Glutamatergic neuron (in vitro differentiated cells): Measurements from ENCODE around the gene TMBIM1. TPM values are rescaled to one million over a fixed set of nuclear protein-coding genes. Genes with fewer than 3 reads are reported as not detected.

ENCODE experiments used
- DNase-seq: peaks from one replicate; pipeline ENCODE4 v3.0.0; 2022
- H3K27ac Mint-ChIP-seq: one replicate; pipeline ENCODE4 v1.8.0; 2020; ENCODE audit warnings: mild to moderate bottlenecking, mixed read lengths, inconsistent platforms; ENCODE audit not compliant: unreplicated experiment
- H3K27me3 Mint-ChIP-seq: one replicate; pipeline ENCODE4 v1.8.0; 2020; ENCODE audit warnings: mild to moderate bottlenecking, moderate library complexity, mixed read lengths, inconsistent platforms; ENCODE audit not compliant: unreplicated experiment
- H3K36me3 Mint-ChIP-seq: one replicate; pipeline ENCODE4 v1.8.0; 2020; ENCODE audit warnings: mild to moderate bottlenecking, mixed read lengths, inconsistent platforms; ENCODE audit not compliant: unreplicated experiment
- H3K4me1 Mint-ChIP-seq: one replicate; pipeline ENCODE4 v1.8.0; 2020; ENCODE audit warnings: mild to moderate bottlenecking, low read depth, mixed read lengths, inconsistent platforms; ENCODE audit not compliant: unreplicated experiment
- H3K4me3 Mint-ChIP-seq: one replicate; pipeline ENCODE4 v1.8.0; 2020; ENCODE audit warnings: mild to moderate bottlenecking, mixed read lengths, inconsistent platforms; ENCODE audit not compliant: unreplicated experiment
- H3K9me3 Mint-ChIP-seq: one replicate; pipeline ENCODE4 v1.8.0; 2020; ENCODE audit warnings: mild to moderate bottlenecking, moderate library complexity, mixed read lengths, inconsistent platforms; ENCODE audit not compliant: unreplicated experiment
- total RNA-seq: library from RNA; stranded (reverse); fragmentation: NEBNext Ultra II Directional; extraction: Animal tissue kit (Norgen Biotek cat#: 25700); gene quantifications from one replicate; pipeline ENCODE4 v1.2.1, GENCODE V29; 2021; ENCODE audit not compliant: unreplicated experiment
- TF ChIP-seq, protein P1 (sequence below): fragments of 200-600 bp; sonication (generic); IDR thresholded peaks from one replicate; pipeline ENCODE4 v1.5.0; 2021; ENCODE audit not compliant: partially characterized antibody, unreplicated experiment

TMBIM1 gene
- total RNA-seq, 1 donor from 2014 or later, result 1.8 TPM

DNA sequence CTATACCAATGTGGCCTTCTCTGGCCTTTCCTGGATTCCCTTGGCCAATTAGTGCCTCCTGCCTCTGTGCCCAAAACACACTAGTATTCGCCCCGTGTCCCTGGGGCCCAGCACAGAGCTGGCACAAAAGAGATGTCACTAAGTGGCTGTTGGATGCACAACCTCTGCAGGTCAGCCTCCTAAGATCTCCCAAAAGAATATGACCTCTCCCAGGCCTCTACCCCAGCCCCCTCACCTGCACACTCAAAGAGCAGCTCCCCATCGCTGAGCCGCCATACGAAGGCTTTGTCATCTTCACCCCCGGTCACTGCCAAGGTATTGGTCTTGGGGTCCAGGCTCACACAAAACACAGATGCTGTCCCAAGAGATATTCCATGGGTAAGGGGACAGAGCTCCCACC, 25.0 kb downstream of the TMBIM1 start:
- Mint-ChIP-seq H3K4me1 (peaks cover 10% of the 10 kb centered on the region), H3K27me3 (peaks cover 7% of the 10 kb centered on the region), H3K36me3 (peaks cover 4% of the 10 kb centered on the region), H3K9me3 (peaks cover 2% of the 10 kb centered on the region), H3K4me3 (no peak overlapping the region), H3K27ac (peak overlapping the region; percentile 22)
- no peak for DNase-seq
- TF ChIP-seq, protein P1, sequence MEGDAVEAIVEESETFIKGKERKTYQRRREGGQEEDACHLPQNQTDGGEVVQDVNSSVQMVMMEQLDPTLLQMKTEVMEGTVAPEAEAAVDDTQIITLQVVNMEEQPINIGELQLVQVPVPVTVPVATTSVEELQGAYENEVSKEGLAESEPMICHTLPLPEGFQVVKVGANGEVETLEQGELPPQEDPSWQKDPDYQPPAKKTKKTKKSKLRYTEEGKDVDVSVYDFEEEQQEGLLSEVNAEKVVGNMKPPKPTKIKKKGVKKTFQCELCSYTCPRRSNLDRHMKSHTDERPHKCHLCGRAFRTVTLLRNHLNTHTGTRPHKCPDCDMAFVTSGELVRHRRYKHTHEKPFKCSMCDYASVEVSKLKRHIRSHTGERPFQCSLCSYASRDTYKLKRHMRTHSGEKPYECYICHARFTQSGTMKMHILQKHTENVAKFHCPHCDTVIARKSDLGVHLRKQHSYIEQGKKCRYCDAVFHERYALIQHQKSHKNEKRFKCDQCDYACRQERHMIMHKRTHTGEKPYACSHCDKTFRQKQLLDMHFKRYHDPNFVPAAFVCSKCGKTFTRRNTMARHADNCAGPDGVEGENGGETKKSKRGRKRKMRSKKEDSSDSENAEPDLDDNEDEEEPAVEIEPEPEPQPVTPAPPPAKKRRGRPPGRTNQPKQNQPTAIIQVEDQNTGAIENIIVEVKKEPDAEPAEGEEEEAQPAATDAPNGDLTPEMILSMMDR, result no peak

DNA sequence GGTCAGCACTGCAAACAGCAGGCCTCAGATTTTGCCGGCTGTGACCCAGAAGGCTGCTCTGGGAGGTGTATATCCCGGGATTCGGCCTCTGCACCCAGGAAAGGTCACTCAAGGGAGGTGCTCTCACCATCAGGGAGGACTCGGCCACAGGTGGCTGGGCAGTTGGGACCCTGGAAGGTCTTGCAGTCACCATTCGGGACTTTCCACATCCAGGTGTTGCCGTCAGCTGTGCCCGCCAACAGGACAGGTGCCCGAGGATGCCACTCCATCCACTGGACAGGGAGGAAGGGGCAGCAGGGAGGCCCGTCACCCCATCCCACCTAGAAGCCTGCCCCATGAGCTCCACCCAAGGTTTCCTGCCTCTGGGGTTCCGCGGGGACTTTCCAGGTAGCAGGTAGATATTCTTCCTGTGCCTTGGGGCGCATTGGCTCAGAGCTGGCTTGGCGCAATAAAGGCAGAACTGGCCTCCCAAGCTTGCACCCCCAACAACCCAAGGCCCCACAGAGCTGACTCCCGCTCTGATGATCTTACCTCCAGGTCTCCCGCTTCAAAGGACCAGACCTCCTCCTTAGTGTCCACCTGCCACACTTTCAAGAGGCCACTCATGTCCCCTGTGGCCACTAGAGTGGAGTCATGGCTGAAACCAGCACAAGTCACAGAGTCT, 25.9 kb downstream of the TMBIM1 start:
- H3K9me3 Mint-ChIP-seq, result peaks cover 2% of the 10 kb centered on the region
- H3K27ac Mint-ChIP-seq, result no peak overlapping the region
- no peak for DNase-seq
- H3K27me3 Mint-ChIP-seq, result peaks cover 8% of the 10 kb centered on the region
- H3K4me1 Mint-ChIP-seq, result peaks cover 10% of the 10 kb centered on the region
- TF ChIP-seq, protein P1, result no peak
- H3K4me3 Mint-ChIP-seq, result no peak overlapping the region
- H3K36me3 Mint-ChIP-seq, result peaks cover 4% of the 10 kb centered on the region

DNA sequence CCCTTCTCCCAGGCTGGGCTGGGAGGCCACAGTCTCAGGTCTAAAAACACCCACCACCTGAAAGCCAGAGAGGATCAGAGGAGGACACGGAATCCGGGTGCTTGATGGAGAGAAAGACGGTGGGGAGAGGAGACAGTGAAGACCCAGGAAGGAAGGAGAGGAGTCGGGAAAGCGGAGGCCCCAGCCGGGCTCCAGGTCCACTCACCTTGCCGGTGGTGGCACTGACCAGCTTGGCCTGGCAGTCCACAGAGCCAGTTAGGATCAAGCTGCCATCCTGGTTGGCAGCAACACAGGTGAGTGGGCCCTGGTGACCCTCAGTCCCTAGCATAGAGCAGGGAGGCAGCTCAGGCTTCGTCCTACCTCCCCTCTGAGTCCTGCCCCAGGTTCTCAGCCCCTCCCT, 26.7 kb downstream of the TMBIM1 start:
- Mint-ChIP-seq H3K4me1 (peaks cover 13% of the 10 kb centered on the region), H3K36me3 (peaks cover 4% of the 10 kb centered on the region), H3K4me3 (no peak overlapping the region), H3K27ac (no peak overlapping the region), H3K9me3 (peaks cover 2% of the 10 kb centered on the region), H3K27me3 (peaks cover 10% of the 10 kb centered on the region)
- TF ChIP-seq, protein P1, result no peak
- DNase-seq, result no peak

DNA sequence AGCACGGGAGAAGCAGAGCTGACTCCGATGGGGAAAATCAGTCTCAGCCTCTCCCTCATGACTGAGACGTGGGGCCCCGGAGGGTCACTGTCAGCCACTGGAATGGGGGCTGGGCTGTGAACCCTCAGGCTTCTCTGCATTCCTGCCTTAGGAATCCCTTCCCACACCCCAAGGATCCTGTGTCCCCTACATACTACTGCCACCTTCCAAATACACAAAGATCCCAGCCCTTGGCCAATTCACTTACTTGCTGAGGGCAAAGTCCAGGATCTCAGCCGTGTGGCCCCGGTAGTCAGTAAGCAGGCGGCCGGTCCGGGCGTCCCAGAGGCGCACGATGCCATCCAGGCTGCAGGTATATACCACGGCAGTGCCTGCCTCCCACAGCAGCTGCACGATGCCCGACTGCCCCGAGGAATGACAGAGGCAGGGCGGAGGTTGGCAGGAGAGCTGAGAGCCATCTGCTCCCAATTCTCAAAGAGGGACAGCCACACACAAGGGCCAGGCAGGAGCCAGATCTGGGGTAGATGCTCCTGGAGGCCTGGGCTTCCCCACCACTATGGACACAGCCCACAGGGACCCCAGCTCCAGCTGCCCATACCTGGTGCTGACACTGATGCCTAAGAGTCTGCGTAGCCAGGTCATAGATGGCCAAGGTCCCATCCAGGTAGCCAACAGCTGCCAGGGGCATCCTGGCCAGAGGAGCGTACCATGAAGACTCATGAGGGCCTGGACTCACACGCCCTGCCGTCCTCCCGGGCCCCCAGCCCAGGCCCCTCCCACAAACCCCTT, 27.3 kb downstream of the TMBIM1 start:
- H3K36me3 Mint-ChIP-seq, result peaks cover 4% of the 10 kb centered on the region
- no peak for DNase-seq
- H3K27ac Mint-ChIP-seq, result no peak overlapping the region
- peaks cover 2% of the 10 kb centered on the region for H3K9me3 Mint-ChIP-seq
- H3K27me3 Mint-ChIP-seq, result peaks cover 6% of the 10 kb centered on the region
- H3K4me1 Mint-ChIP-seq, result peaks cover 17% of the 10 kb centered on the region
- TF ChIP-seq, protein P1, result no peak
- no peak overlapping the region for H3K4me3 Mint-ChIP-seq
